Activated CD8-positive, alpha-beta memory T cell treated with anti-CD3 and anti-CD28 coated beads, Interleukin-2, amount 50 U/mL, for 1 hour (primary cell): Measurements from ENCODE around the gene MRC1.

Source experiments
- DNase-seq: peaks from one replicate; pipeline ENCODE4 v3.0.0-alpha.2; 2020; ENCODE audit errors: extremely low read depth

The MRC1 gene

DNA sequence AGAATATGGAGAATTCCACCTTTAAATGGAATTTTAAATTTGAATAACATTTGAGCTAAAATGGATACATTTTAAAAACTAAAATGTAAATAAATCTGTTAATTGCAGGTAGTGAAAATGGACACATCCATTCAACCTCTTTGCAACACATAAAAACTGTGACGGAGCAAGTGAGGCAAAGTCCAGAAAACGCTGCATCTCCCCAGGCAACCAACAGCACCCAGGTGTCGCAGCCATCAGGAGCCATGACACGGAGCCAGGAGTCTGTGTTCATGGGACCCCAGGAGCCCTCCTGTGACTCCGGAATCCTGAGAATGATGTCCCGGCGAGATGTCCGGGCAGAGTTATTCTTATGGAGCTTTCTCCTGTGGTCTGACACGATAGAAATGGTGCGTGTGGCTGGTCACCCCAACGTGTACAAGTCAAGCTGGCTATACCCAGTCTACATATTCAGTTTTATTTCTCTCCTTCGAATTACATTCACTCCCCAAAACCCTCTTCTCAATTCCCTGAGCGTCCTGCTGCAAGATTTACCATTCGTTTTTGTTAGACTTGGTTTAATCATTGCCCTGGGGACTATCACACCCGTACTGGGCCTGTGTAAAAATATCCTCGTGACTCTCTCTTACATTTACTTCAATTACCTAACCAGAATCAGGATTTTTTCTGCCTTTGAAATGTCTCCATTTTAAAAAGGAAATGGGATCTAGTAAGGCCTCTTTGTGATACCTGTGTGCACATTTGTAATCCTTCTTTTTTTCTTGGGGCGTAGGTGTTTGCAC, 13.1 kb upstream of the MRC1 start:
- no peak for DNase-seq

DNA sequence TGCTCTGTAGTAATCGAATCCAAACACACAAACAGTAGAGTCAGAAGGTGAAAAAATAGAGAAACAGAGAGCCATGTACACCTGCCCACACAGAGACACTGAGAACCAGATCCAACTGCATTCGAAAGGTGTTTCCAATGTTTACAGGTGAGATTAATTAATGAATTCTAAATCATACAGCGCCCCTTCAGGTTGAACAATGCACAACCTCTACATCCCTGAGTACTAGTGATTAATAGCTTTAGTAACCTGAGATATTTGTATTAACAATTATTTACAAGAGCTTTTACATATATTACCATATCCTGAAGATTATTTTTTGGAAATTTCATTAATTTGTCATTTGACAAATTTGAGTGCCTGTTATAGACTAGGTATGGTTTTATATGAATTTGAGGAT, 7.6 kb upstream of the MRC1 start:
- DNase-seq, result no peak

DNA sequence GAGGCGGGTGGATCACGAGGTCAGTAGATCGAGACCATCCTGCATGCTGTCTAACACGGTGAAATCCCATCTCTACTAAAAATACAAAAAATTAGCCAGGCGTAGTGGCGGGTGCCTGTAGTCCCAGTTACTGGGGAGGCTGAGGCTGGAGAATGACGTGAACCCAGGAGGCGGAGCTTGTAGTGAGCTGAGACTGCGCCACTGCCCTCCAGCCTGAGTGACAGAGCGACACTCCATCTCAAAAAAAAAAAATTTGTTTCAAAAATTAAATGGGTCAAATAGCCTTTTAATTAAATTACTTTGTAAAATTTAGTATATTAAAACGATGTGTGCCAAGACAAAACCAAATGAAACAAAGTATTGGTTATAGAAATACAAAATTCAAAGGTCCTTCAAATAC, 6.8 kb upstream of the MRC1 start:
- no peak for DNase-seq

DNA sequence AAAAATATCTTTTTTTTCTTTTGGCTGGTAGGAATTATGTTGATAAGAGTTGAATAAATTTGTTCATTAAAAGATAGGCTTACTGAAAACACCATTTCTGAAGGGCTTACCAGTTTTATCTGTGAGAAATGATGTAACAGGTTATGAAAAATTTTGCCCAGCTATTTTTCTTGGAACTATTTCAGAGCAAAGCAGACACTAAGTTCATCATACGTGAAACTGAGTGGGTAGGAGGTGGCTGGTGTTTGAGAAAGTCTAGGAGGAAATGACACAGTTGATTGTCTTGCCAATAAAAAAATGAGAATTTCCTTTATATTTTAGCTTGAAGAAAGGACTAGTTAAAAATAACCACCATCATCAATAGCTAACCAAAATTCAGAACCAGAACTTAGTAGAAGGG, 6.2 kb upstream of the MRC1 start:
- DNase-seq, result no peak

DNA sequence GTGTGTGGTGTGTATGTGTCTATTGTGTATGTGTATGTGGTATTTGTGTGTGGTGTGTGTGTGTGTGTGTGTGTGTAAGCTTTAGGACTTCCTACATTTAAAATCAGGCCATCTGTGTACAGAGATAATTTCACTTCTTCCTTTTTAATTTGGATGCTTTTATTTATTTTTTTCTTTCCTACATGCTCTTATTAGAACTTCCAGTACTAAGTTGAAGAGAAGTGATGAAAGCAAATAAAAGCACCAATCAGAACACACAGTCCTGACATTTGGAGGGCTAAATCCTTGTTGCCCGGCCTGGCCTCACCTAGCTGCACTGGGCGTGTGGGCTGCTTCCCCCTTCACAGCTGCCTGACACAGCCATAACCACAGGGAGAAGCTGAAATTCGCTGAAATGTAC, 3.8 kb upstream of the MRC1 start:
- DNase-seq, result no peak

DNA sequence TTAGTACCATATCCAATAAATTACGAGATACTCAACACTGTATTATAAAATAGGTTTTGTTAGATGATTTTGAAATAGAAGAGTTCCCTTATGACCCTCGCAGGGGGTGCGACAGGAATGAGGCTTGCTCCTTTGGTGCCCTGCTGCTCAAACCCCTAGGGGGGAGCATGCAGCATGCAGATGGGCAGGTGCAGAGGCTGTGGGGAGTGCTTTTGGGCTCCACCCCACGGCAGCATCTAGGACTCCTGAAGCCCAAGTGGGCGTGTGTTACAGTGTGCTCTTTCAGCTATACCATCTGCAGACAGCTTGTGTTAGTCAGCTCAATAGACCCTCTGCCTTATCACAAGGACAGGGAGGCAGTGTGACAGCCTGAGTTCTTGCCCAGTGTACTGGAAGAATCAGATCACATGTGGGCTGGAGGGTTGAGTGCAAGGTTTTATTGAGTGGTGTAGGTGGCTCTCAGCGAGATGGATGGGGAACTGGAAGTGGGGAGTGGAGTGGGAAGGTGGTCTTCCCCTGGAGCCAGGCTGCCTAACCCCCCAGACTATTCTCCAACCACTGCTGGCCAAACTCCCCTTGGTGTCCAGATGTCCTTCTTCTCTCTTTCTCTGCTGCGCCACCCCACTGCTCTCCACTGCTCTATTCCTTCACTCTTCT, 3.1 kb upstream of the MRC1 start:
- no peak for DNase-seq

DNA sequence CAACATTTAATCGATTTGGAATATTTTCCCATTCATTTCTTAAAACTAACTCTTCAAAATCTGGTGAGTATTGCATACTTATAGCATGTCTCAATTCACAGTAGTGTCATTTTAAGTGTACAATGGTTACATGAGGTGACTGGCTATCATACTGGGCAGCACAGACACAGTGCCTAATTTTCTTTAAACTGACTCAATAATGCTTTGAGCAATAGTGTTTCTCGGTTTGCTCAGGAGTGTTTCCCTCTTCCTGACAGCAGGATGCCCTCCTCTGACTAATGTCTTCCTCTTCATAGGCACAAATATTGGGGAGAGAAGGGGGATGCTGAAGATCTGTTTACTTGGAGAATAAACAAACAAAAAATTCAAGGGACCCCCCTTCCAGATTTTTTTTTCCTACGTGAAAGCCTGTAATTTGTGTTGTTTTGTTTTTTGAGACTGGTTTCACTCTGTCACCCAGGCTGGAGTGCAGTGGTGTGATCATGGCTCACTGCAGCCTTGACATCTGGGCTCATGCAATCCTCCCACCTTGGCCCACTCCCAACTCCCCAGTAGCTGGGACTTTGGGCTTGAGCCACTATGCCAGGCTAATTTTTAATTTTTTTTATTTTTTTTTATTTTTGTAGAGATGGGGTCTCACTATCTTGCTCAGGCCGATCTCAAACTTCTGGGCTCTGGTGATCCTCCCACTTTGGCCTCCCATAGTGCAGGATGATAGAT, 2.2 kb downstream of the MRC1 start:
- no peak for DNase-seq

DNA sequence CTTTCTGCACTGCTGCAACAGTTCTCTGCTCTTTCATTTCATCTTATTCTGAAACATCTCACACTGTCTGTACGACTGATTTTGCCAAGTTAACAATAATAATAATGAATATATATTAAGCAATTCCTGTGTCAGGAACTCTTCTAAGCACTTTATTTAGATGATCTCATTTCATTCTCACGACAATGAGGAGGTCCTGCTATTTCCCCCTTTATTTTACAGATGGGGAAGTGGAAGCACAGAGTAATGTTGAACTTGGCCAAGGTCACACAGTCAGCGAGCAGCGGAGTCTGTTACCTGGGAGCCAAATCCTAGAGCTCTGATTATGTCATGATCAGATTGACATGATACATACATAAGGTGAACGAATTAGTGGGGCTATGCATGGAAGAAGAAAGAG, 5.8 kb downstream of the MRC1 start:
- DNase-seq, result no peak

DNA sequence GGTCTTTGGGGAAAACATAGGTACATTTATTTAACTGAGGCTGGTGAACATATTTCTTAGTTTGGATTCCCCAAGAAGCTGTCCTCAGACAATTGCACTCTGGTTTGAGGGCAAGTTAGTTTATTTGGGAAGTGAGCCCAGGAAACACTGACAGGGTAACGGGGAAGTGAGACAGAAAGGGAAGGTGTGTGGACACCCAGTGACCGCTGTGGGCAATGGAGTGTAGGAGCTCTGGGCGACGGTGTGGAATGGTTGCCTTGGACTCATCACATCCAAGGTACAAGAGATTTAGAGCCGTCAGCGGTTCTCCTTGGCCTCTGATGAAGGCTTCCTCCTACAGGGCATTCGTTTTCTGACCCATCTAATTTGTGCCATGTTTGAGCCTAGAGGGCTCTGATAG, 7.1 kb downstream of the MRC1 start:
- no peak for DNase-seq

DNA sequence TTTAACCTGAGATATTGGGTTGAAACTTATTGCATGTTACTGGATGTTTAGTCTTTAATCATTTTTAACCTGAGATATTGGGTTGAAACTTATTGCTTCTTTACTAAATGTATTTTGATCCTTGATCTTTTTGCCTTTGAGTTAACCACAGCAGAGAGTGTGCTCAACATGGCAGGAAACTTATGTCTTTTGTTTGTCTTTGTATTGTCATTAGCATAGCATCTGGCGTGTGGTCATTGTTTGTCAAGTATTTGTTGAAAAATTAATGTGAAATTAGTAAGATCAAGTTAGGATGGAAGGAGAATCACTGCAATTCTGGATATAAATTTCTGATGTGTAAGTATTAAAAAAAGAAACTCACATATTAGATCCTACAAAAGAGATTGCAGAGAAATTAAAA, 8.2 kb downstream of the MRC1 start:
- DNase-seq, result no peak

DNA sequence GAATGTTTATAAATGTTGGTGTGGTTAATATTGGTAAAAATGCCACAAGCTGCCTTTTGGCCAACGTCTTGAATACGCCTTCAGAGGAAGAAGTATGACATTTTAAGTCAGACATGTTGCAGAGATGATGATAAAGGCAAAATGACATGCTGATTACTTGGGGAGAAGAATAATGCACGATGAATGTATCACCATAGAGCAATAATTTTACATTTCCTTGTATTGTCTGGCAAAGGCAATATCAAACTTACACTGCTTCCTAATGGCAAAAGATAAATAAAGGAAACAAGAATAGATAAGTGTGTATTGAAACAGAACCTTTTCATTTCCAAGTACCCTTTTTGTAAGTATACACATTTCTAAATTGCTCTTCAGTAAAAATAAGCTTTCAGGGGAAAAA, 8.6 kb downstream of the MRC1 start:
- no peak for DNase-seq

DNA sequence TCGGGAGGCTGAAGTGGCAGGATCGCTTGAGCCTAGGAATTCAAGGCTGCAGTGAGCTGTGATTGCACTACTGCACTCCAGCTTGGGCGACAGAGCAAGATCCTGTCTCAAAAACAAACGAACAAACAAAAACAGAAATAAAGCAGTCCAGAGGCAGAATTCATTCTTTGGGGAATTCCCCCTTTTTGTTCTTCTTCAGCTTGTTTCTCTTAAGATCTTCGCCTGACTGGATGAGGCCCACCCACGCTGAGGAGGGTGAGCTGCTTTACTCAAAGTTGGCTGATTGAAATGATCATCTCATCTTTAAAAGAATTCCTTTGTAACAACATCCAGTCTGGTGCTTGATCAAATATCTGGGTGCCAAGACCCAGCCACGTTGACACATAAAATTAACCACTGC, 10.7 kb downstream of the MRC1 start:
- DNase-seq, result no peak

DNA sequence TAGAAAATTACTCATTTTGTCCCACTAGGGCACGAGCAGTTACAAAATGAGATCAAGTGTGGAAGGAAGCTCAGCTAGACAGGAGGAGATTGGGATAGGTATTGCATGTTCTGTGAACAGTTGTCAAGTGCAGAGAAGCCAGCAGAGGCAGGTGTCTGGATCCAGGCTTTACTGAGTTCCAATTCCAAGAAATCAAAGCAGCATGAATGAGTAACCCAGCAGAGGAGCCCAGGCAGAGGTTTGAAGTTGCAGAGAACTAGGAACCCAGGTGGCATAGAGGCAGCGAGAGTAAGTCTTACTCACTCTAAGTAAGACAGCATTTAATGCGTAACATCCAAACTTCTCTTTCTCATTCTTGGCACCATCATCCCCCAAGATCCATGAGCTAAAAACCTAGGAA, 11.8 kb downstream of the MRC1 start:
- DNase-seq, result no peak

DNA sequence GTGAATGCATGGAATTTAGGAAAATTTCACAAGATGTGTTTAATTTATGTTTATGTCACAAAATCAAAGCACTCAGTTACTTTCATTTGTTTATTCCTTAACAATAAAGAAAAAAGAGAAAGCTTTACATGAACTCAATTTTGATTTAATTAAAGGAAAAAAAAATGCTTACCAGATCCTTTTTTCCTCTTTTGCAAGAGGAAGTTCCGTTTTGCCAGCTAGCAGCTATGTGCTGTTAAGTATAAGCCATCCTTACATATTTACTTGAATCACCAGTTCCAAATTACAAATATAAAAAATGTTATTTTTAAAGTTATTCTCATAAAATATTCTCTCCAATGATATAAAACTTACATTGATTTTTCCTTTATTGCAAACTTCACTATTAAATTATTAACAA, 12.7 kb downstream of the MRC1 start:
- DNase-seq, result no peak

DNA sequence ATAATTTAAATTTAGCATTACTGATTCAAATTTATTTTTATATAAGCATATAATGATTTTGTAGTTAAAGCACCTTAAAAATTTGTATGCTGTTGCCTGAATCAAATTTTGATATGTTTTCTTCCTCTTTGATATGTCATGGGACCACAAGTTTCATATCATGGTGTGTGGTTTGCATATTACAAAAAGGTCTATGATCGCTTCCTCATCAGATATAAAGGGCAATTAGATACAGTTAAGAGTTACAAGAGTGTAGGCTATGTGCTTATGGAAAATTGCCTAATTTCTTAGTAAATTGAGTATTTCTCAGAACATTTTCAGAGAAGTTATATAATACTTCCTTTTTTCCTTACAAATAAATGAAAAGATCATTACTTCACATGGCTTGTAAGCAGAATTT, 22.2 kb downstream of the MRC1 start:
- no peak for DNase-seq

DNA sequence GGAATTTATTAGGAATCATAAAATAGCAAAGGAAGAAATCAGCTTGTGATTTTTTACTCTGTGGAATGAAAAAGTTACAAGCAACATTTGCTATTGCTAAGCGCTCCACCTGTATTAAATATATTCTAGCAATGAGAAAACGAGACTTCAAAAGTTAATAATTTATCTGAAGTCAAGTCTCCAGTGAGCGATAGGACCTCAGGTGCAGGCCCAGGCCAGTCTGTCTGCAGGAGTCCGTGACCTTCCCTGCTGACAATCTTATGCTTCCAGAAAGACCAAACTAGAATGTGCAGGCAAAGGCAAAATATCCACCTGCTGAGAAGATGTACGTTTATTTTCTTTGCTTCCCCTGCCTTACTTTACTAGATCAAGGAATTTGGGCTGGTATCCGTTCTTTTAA, 22.7 kb downstream of the MRC1 start:
- no peak for DNase-seq

DNA sequence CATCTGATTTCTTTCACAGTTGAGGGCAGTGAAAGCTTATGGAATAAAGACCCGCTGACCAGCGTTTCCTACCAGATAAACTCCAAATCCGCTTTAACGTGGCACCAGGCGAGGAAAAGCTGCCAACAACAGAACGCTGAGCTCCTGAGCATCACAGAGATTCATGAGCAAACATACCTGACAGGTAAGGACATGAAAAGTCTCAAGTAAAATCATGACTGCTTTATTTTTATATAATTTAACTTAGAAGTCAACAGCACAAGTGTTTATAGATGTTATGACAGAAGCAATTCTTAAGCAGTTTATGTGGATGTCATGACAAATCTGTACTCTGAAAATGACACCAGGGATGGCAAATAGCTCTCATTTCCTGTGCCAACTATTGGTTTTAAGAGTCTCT, 24.5 kb downstream of the MRC1 start:
- no peak for DNase-seq

DNA sequence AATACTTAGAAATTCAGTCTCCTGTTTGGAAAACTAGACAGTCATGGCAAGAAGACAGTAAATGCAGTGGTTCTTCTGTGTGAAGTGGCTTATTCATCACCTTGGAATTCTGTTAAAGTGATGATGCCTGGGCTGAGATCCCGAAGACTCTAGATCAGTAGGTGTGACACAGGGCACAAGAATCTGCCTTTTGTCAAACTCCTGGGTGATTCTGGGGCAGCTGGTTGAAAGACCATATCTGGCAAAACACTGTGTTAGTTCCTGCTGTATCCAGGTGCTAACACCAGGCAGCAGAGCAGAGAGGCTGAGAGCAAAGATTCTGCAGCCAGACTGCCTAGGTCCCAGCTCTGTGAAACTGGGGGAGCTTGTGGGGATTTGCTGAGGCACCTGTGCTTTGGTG, 26.5 kb downstream of the MRC1 start:
- no peak for DNase-seq

DNA sequence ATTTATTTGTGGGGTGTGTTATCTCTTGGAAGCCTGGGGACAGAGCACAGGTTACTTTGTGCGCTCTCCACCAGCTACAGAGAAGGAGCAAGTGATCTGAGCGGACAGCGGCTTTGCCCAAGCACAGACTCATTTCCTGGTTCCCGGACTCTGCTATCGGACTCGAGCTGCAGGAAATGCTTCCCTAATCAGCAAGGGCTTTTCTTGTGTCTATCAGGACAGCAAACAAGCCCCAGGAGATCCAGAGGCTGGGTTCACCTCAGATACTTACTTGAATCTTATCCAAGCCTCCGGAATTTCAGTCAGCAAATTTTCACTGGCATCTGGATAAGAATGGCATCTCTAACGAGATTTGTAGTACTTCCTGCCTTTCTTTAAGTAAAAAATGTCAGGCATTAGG, 27.8 kb downstream of the MRC1 start:
- no peak for DNase-seq

DNA sequence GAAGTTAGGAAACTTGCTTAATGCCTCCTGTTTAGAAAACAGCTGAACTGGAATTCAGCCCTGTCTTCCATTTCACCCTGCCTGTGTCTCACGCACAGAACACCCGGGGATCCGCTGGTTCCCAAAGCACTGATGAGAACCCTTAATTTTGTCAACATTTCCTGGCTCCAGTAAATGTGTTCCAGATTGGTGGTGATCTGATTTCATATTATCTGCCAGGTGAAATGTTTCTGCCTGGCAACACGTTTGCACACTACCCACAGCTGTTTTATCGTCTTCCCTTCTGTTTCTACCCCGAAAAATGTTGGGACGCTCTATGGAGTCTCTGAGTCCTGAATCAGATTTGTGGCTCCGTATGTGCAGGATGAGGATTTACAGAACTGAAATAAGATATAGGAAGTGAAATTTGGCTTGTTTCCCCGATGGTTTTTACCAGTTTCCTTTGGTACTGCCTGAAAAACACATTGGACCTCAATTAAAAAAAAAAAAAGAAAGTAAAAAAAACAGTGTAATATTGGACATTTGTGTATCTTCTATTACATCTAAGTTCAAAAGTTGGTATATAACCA, 29.0 kb downstream of the MRC1 start:
- DNase-seq, result no peak

DNA sequence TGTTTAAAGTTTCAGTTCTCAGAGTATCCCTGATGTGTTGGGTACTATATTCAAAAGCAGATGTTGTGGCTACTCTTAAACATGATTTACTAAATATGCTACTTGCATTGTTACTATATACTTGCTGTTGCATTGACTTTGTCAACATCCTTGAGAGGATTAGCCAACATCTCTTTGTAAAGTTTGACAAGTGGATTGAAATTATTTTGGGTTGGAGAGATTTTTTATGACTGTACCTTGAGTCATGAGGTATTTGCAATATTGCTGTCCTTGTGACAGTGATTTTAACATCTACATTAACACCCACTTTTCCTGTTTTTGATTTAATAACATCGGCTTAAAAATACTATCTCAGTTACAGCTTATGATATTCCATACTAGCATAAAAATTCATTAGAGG, 31.9 kb downstream of the MRC1 start:
- DNase-seq, result no peak

DNA sequence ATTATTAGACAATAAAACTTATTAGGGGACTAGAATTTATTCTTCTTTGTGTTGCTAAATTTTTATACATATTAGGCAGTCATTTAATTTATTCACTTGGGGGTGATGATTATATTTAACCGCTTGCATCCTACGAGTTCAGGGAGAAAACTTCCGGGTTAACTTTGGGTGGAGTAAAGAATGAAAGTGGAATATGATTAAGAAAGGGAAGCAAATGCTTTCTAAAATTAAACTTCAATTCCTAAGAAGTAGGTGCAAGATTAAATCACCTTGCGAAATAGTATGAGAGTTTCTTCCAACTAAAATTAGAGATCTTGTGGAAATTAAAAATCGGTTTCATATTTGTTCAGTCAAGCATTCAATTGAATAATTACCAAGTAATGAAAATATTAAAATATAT, 33.5 kb downstream of the MRC1 start:
- no peak for DNase-seq
